ENCODE data around the gene CCDC78.

The CCDC78 gene

DNA sequence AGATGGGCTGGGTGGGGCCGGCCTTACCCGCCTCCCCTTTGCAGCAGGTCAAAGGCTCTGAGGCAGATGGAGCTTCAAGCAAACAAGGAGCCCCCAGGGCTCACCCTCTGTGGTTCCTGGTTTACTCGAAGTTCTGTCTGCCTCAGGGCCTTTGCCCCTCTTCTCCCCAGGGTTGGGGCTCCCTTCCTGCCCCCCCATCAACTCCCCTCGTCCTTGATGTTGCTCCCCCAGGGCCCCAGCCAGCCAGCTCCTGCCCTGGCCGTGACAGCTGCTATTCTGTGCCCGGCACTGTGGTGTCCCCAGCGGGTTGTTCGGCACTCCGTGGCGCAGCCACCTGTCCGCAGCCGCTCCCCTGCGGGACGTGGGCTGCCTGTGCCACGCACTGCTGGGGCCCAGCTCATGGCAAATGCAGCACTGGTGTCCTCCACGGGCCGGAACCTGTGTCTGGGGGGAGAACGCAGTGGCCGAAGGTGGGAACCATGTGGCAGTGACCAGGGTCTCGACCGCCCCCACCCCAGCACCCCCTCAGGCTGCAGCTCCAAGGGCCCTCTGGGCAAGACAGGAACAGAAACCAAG, 15.7 kb downstream of the CCDC78 start:
- no peak for DNase-seq (ENCODE audit: low spot score)

DNA sequence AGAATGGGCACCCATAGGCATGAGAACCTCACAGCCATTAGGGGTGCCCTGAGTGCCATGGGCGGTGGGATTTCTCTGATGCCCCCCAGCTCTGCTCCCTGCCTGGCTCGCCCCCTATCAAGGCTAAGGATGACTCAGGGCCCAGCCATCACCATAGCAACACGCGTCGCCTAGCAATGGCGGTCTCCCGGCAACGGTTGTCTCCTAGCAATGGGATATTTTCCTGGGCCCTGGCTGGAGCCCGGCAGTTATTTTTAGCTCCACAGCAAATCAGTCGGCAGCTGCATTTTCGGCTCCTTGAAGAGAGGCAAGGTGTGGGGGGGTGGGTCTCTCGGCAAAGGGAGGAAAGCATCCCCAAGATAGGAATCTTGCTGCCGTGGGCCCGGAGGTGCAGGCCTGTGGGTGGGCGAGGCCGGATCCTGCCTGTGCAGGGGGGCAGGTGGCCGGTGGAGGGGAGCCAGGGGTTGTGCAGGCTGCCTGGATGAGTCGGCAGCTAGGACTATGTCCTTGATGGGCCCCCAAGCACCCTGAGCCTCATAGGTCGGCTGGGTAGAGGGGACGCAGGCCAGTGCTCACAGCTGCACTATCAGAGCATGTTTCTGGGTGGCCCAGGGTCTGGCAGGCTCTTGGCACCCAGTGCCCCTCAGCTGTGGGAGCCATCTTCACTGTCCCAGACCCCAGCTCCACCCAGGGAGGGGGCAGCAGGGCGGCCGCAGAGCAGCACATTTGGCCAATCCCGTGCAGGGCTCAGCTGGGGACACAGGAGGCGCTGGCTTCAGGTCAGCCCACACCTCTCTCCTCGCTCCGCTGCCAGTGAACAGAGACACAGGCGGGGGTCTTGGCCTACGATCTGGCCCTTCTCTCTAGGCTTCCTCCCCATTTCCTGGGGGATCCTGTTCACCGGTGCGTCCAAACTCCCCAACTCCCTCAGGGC, 16.4 kb downstream of the CCDC78 start:
- DNase-seq (ENCODE audit: low spot score): no peak

DNA sequence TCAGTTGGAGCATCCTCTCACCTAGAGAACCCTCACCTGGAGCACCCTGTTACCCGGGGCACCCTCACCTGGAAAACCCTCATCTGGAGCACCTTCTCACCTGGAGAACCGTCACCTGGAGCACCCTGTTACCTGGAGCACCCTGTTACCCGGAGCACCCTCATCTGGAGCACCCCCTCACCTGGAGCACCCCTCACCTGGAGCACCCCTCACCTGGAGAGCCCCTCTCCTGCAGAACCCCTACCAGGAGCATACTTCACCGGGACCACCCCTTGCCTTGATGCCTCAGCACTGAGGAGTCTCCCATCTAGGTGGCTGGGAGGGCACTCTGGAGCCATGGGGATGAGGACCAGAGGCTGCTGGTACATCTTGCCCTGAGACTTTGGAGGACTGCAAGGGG, 17.3 kb downstream of the CCDC78 start:
- no peak for DNase-seq (ENCODE audit: low spot score)

DNA sequence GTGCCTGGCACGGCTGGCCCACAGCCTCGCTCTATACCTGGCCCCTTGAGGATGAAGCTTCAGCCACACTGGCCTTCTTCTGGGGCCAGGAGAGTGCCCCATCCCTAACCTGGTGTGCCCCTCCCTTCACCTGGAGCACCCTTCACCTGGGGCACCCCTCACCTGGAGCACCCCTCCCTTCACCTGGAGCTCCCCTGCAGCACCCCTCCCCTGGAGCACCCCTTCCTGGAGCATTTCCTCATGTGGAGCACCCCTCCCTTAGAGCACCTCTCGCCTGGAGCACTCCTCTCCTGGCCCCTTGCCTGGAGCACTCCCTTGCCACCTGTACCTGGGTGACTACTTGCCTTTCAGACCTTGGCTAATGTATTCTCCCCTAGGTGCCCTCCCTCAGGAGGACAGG, 18.2 kb downstream of the CCDC78 start:
- no peak for DNase-seq (ENCODE audit: low spot score)

DNA sequence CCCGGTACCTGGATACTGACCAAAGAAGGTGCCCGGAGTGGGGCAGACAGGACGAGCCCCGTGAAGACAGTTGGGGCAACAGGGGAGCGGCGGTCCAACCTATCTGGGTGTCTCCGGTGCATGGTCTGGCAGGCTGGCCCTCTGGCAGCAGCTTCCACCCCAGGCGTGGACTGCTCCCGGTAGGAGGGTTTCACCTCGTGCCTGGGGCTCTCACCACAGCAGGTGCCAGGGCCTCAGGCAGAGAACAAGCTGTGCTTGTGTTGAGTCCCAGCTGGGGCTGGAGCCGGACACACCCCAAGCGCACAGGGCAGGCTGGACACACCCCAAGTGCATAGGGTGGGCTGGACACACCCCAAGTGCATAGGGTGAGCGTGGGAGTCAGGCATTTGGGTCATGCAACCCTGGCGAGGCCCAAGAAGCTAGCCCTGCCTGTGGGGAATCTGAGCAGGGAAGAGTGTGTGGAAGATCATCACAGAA, 19.1 kb downstream of the CCDC78 start:
- DNase-seq (ENCODE audit: low spot score): no peak

DNA sequence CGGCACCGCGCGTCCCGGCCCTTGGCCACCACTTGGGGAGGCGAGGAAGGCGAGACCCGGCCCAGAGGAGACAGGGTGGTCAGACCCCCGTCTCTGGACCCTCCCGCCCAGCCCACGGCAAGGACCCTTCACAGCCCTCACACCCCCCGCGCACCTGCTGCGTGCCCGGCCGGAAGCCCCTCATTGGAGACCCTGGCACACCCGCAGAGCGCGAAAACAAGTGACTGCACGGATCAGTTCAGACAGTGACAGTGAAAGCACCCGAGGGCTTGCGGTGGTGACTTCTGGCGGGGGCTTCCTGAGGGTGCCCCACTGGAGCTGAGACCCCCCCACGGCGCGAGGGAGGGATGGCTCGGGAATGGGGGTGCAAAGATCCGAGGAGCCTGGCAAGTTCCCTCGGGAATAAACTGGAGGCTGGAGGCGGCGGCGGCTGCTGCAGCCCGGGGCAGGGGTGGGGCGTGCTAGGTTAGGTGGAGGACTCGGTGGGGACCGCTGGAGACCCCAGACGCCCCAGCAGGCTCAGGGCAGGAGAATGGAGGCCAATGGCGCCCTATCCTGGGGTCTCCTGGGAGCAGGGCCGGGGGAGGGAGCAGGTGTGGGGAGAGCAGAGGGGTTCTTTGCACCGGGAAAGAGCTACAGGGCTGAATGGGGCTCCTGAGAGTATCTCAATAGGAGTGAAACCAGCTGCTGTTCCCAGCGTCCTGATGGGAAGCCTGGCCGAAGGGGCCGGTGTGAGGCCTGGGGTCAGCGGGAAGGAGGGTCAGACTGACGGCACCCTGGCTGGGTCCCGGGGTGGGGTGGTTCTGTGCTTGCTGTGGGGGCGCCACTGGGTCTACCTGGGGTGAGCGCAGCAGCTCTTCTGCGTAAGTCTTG, 19.8 kb downstream of the CCDC78 start:
- DNase-seq (ENCODE audit: low spot score): no peak

DNA sequence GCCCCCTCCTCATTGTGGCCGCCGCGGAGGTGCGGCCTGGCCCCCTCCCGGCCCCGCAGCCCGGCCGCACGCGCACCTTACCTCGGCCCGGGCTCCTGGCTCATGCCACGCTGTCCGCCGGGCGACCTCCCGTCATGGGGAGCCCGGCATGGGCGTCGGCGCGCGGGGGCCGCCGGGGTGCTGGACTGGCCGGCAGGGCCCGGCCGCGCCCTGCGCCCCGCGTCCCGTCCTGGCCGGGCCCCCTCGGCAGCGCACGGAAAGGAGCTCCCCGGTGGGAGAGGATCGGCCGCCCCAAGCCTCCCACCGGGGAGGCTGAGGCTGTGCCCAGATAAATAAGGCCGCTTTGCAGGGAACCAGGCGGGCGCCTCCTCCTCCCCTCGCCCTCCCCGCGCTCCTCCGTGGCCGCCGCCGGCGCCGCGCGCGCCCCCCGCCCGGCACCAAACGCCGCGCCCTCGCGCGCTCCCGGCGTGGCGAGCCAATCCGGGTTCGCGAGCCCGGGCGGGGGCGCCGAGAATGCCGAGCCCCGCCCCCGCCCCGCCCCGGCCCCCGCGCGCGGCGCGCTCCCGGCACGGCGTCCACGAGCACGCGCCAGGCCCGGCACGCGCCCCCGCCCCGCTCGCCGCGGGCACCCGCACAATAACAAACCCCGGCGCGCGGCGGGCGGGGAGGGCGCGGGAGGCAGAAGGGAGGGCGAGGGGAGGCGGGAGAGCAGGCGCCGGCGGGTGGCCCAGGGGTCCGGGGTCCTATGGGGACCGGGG, 20.6 kb downstream of the CCDC78 start, which contains the start of gene FBXL16:
Gene FBXL16 (minus strand): TSS at position 371 of the 758 bp plus-strand sequence. CDS start 8,396 bp downstream, outside the sequence.
- DNase-seq (ENCODE audit: low spot score): no peak

DNA sequence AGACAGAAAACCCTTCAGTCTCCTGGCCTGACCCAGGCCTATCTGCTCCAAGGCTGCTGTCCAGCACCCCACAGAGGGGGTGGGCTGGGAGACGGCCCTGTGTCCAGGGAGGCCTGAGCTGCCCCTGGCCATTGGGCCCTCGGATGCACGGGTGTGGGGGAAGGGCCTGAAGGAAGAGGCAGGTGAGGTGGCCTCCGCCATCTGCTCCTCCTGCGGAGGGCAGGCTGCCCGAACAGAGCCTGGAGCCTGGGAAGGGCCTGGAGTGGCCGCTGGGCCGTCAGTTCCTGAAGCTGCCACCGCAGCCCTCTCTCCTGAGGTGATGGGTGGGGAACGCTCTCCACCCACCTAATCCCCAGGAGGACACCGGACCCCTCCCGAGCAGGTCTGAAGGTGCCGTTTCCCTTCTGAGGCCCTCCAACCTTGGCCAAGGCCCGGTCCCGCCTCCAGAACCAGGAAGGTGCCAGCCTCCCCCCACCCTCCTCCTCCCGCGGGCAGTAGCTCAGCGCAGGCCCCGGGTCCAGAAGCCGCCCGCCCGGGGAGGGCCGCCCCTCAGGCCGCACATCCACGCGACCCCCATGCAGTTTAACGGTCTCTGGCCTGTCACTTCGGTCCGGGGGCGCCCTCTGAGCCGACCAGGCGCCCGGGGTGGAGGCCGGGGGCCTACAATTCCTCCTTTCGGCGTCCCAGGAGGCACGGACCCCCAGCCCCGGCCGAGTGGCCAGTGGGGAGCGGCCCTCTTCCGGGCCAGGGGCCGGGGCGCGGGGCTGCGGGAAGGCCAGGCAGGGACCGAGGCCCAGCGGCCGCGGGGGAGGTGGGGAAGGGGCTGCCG, 21.5 kb downstream of the CCDC78 start:
- DNase-seq (ENCODE audit: low spot score): no peak

DNA sequence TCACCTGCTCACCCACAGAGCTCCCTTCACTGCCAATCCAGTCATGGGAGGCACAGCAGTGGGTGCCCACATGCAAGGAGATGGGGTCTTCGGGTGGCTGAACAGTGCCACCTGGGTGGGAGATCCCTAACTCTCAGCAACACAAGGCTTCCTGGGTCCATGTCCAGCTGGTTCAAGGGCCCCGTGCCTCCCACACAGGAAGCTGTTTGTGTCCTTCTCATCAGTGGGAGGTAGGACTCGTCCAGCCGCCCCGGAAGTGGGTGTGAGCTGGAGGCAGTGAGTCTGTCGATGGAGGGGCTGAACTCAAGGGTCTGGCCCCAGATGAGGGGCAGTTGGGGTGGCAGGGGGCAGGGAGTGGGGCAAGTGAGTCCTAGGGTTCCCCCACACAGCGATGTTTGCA, 22.2 kb downstream of the CCDC78 start:
- no peak for DNase-seq (ENCODE audit: low spot score)

DNA sequence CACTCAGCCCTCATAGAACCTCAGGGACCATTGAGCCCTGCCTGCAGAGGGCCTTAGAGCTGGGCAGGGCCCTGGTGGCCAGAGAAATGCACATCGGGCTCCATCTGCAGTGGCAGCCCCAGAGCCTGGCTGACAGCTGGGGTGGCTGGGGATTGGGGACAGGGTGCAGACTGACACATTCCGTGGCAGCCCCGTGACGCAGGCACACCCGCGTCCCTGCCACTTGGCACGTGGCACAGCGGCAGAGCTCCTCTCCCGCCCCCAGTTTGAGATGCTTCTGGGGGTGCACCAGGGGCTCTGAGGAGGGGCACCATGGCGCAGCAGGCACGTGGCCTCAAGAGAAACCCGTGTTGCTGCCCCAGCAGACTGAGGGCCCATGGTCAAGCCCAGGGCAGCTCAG, 22.8 kb downstream of the CCDC78 start:
- DNase-seq (ENCODE audit: low spot score): no peak

DNA sequence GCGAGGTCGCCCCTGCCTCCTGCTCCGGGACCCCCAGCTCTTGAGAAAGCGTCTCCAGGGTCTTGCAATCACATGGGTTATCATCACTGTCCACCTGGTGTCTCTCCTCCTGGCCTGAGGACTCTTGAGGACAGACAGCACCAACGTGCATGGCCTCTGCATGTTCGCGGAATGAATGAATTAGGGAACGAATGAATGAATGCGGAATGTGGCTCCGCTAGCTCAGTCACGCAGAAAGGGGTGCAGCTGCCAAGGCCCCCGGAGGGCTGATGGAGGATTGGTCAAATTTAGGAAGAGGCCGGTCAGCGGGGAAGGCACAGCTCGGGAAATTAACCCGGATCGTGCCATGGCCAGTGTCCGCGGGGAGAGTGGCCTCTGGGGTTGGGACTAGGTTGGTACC, 23.9 kb downstream of the CCDC78 start:
- no peak for DNase-seq (ENCODE audit: low spot score)

DNA sequence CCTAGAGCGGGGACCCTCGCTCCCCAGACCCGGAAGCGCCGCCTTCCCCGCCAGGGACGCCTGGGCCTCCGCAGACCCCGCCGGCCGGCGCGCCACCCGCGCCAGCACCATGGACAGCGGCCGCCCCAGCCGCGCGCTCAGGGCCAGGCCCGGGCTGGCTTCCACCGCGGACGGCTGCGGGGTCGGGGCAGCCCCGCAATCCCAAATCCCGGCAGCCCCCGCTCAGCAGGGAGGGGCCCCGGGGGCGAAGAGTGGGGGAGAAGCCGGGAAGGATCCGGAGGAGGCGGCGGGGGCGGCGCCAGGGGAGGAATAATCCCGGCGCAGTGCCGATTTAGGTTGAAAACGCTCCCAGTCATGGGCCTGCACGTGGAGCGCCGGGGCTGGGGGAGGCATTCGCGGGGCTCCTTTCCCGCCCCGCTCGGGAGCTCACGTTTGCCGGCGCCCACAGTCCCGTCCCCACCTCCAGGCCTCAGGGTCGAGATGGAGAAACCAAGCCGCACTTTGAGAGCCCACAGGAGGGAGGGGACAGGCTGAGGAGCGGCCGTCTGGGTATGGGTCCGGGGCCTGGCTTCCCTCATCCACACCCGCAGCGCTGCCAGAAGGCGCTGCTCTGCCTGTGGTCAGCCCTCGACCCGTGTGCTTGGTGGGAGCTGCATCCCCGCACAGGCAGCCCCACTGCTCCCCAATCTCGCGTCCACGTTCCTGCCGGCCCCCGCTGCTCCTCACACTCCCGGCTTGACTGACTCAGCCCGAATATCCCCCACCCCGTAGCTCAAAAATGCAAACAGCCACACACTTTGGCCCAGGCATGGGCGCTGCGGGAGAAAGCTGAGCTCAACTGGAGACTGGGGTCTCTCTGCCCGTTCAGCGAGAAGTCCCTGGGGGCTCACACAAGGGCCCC, 25.3 kb downstream of the CCDC78 start:
- no peak for DNase-seq (ENCODE audit: low spot score)

DNA sequence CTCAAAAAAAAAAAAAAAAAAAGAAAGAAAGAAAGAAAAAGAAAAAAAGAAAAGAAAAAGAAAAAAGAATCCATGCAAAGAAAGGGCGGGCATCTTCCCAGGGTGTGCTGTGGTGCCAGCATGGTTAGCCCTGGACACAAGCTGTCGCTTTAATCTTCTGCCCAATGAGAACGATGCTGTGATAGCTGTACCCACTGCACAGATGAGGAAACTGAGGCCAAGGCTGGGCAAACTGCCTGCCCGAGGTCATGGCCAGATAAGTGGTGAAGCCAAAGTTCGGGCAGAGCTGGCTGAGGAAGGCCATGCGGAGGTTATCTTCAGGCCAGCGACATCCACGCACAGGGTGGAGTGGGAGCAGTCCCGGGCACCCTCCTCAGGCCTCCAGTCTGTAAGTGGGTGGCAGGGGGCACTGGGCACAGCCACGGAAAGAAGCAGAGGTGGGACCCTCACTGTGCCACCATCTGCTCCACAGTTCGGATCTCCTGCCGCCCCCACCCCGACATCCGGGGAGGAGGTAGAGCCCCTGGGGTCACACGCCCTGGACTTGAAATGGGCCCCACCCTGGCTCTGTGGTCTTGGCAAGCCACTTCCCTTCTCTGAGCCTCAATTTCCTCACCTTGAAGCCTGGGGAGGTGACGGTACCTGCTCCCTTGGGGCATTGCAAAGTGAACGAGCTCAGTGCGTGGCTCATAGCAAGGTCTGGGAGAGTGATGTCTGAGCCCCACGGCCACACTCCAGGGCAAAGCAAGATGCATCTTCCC, 27.2 kb downstream of the CCDC78 start:
- no peak for DNase-seq (ENCODE audit: low spot score)

DNA sequence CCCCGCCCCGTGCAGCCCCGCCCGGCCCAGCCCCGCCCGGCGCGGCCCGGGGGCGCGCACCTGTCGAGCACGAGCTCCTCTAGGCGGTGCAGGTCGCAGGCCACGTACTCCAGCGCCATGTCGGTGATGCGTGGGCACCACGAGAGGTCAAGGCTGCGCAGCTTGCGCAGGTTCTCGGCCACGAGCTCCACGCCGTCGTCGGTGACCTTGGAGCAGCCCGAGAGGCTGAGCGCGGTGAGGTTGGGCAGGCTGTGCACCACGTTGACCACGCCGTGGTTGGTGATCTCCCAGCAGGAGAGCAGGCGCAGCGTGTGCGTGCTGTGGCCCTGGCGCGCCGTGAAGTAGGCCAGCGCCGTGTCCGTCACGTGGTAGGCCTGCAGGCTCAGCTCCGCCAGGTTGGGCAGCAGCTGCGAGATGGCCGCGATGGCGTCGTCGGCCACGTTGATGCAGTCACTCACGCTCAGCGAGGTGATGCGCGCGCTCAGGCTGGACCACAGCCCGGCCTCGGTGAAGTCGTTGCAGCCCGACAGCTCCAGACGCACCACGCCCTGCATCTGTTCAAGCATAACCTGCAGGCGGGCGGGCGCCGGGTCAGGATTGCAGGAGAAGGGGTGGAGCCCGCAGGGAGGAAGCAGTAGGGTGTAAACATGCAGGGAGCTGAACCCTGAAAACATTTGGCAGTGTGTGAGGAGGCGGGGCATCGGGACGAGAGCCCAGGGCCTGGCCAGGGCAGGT, 30.7 kb downstream of the CCDC78 start:
- DNase-seq (ENCODE audit: low spot score): no peak

DNA sequence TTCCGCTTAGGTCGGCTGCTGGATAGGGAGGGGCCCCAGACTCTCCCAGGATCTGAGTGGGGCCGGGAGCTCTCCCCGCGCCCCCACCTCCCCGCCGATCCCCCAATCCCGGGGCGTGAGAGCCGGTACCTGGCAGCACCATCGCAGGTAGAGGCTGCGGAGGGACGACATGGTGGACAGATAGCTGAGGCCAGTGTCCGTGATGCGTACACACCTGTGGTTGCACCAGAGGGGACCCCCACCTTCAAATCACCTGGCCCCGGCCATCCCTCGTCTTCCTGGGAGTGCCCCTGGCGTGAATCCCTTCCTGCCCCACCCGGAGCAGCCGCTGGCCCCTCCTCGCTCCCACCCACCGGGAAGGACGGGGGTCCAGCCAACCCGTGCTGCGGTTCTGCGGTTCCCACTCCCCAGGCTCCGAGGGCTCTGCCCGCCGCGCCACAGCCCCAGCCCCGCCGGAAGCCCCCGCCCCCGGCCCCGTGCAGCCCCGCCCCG, 31.3 kb downstream of the CCDC78 start:
- DNase-seq (ENCODE audit: low spot score): no peak

DNA sequence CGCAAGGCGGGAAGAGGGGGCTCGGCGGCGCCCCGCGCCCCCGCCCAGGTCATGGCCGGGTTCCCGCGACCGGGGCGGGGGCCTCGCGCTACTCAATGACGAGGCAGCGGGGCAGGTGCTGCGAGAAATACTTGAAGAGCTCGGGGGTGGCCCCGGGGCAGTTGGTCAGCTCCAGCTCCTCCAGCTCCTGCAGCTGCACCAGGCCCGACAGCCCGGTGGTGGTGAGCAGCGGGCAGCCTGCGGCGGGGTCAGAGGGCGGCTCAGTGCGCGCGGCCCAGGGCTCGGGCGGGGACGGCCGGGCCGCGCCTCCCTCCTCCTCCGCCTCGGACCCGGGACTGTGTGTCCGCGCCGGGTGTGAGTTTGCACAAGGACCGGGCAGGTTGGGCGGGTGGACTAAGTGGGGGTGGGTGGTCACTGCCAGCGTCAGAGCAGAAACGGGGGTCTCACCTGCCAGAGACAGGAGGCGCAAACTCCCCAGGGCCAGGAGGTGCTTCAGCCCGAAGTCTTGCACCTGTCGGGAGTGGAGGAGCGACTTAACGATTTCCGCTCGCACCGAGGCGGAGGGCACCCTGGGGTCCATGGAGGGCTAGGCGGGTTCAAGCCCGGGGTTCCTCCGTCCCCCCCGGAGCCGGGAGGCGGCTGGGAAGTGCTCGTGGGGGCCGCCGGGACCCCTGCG, 31.9 kb downstream of the CCDC78 start:
- no peak for DNase-seq (ENCODE audit: low spot score)

DNA sequence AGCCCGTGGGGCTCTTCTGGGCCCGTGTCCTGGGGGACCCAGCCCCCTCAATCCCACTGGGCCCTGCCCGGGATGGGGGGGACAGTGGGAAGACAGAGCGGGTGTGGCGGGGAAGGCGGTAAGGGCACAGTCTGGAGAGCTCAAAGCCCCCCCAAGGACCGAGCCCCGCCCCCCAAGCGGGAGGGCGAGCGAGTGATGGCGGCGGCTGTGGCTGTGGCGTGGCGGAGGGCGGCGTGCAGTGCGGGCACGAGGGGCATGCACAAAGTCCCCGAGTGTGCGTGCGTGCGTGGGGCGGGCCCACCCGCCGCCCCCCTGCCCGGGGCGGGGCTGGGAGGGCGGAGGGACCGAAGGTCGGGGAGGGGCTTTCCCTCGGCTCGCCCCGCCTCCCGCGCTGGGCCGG, 32.5 kb downstream of the CCDC78 start:
- DNase-seq (ENCODE audit: low spot score): no peak

Measured in hematopoietic multipotent progenitor cell treated with erythropoietin and hydrocortisone succinate and interleukin-3 and kit ligand, for 17 days (in vitro differentiated cells).